ENCODE data around the gene MUSK.

The MUSK gene

DNA sequence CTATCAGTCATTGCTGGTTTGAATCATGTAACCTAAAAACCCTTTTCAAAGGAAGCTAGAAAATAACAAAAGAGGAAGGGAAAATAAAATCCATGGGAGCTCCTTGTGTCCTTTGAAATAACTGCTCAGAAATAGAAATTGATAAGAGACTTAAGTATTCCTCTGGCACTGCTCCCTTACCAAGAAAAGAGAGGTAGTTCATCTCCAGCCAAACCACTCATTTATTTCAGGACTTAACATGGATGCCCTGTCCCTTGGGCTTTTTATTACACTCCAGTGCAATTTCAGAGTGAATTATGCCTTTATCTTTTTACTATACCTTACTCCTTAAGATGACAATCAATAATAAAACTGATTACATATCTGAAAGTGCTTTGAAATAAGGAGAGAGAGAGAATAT lies 61.0 kb downstream of the MUSK start:
- no peak for DNase-seq
- Histone ChIP-seq H3K4me1 (no peaks in the 10 kb centered on the region), H3K36me3 (no peaks in the 10 kb centered on the region), H3K9me3 (no peaks in the 10 kb centered on the region), H3K27me3 (no peaks in the 10 kb centered on the region), H3K4me3 (ENCODE audit: low read depth, low read length) (no peak overlapping the region)
- TF ChIP-seq, protein P1, sequence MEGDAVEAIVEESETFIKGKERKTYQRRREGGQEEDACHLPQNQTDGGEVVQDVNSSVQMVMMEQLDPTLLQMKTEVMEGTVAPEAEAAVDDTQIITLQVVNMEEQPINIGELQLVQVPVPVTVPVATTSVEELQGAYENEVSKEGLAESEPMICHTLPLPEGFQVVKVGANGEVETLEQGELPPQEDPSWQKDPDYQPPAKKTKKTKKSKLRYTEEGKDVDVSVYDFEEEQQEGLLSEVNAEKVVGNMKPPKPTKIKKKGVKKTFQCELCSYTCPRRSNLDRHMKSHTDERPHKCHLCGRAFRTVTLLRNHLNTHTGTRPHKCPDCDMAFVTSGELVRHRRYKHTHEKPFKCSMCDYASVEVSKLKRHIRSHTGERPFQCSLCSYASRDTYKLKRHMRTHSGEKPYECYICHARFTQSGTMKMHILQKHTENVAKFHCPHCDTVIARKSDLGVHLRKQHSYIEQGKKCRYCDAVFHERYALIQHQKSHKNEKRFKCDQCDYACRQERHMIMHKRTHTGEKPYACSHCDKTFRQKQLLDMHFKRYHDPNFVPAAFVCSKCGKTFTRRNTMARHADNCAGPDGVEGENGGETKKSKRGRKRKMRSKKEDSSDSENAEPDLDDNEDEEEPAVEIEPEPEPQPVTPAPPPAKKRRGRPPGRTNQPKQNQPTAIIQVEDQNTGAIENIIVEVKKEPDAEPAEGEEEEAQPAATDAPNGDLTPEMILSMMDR (IDR thresholded peaks at IDR 0.05; ENCODE audit: low read depth, low read length), result no peak

GRCh38 chr9:110731437-110732028 lies 62.9 kb downstream of the MUSK start:
- Histone ChIP-seq H3K4me1 (no peaks in the 10 kb centered on the region), H3K27me3 (no peaks in the 10 kb centered on the region), H3K36me3 (no peaks in the 10 kb centered on the region), H3K4me3 (ENCODE audit: low read depth, low read length) (no peak overlapping the region), H3K9me3 (no peaks in the 10 kb centered on the region)
- TF ChIP-seq, protein P1 (IDR thresholded peaks at IDR 0.05; ENCODE audit: low read depth, low read length), result no peak
- no peak for DNase-seq

GRCh38 chr9:110738982-110739381 lies 70.4 kb downstream of the MUSK start:
- Histone ChIP-seq H3K4me1 (no peaks in the 10 kb centered on the region), H3K36me3 (no peaks in the 10 kb centered on the region), H3K27me3 (no peaks in the 10 kb centered on the region), H3K9me3 (no peaks in the 10 kb centered on the region), H3K4me3 (ENCODE audit: low read depth, low read length) (no peak overlapping the region)
- TF ChIP-seq, protein P1 (IDR thresholded peaks at IDR 0.05; ENCODE audit: low read depth, low read length), result no peak
- no peak for DNase-seq

DNA sequence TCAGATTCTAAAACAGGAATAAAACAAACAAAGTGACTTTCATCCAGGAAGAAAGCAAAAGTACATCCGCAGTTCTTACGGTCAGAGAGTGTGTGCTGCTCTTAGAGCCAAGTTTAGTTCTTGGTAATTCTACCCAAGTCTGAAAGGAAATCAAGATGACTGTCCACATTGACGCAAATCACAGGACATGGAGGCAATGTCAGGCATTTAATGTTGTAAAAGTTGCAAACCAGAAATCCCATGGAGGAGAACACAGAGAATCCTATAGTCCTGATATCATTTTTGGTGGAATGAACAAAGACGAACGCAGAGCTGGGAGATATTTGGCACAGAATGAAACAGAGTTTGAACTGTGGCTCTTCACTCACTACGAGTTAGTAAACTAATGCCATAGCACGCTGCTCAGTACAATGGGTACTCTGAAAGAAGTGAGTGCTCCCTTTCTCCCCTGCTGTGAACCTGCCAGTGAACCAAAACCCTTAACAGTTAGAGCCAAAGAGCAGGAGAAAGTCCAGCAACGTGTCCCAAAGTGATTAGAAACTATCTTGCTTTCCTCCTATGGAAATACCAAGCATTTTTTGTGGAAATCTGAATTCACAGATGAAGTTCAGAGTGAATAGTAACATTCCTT lies 74.3 kb downstream of the MUSK start:
- Histone ChIP-seq H3K4me3 (ENCODE audit: low read depth, low read length) (no peak overlapping the region), H3K9me3 (no peaks in the 10 kb centered on the region), H3K4me1 (no peaks in the 10 kb centered on the region; the same call in 1 of the 2 replicates), H3K27me3 (no peaks in the 10 kb centered on the region), H3K36me3 (no peaks in the 10 kb centered on the region)
- TF ChIP-seq, protein P1 (IDR thresholded peaks at IDR 0.05; ENCODE audit: low read depth, low read length), result no peak
- DNase-seq, result no peak

GRCh38 chr9:110744715-110745384 lies 76.3 kb downstream of the MUSK start:
- TF ChIP-seq, protein P1 (IDR thresholded peaks at IDR 0.05; ENCODE audit: low read depth, low read length), result no peak
- Histone ChIP-seq H3K36me3 (no peaks in the 10 kb centered on the region), H3K4me1 (peaks cover 2% of the 10 kb centered on the region; the same call in 1 of the 2 replicates), H3K4me3 (ENCODE audit: low read depth, low read length) (no peak overlapping the region), H3K9me3 (no peaks in the 10 kb centered on the region), H3K27me3 (no peaks in the 10 kb centered on the region)
- no peak for DNase-seq

- Histone ChIP-seq H3K4me1 (peaks cover 9% of the 10 kb centered on the region), H3K4me3 (ENCODE audit: low read depth, low read length) (no peak overlapping the region), H3K27me3 (no peaks in the 10 kb centered on the region), H3K36me3 (no peaks in the 10 kb centered on the region), H3K9me3 (no peaks in the 10 kb centered on the region)
- TF ChIP-seq, protein P1 (IDR thresholded peaks at IDR 0.05; ENCODE audit: low read depth, low read length), result no peak
- DNase-seq, result no peak
These were observed 77.1 kb downstream of the MUSK start for GRCh38 chr9:110745676-110746075.

Measured in BE2C (cell line).